Right ventricle myocardium superior (tissue), 1 donor: ENCODE measurements around the gene CRADD. TPM values are rescaled to one million over a fixed set of nuclear protein-coding genes. Genes with fewer than 3 reads are reported as not detected.
A peak's percentile ranks its signal among the peaks of the same experiment; 100 is the strongest.
"Not testable (repeated sequence)": the region's sequence is repeated elsewhere in the genome, so short reads cannot be mapped to it uniquely, and the experiment has no call there.

Source experiments
- ATAC-seq: fragments of 200-7000 bp; cut with Tn5 transposase; one replicate; pipeline ENCODE4 v1.9.1; 2020; ENCODE audit warnings: mild to moderate bottlenecking; ENCODE audit not compliant: poor library complexity
- DNase-seq: peaks from one replicate; pipeline ENCODE4 v3.0.0-alpha.2; 2020
- intact Hi-C: fragments of 100-400 bp; cut with DNase I; formaldehyde crosslinking; loops from one replicate; pipeline ENCODE4 v1.11.2; 2022
- total RNA-seq: library from RNA; stranded (reverse); fragmentation: NEBNext Ultra II Directional; extraction: Animal tissue kit (Norgen Biotek cat#: 25700); gene quantifications from one replicate; pipeline ENCODE4 v1.2.1, GENCODE V29; 2021
- donor health status: DM: no; HTN: yes; CAD: no; lungs with severe emphysema.

The CRADD gene
- total RNA-seq, 1 donor from 2014 or later: 35.8 TPM

DNA sequence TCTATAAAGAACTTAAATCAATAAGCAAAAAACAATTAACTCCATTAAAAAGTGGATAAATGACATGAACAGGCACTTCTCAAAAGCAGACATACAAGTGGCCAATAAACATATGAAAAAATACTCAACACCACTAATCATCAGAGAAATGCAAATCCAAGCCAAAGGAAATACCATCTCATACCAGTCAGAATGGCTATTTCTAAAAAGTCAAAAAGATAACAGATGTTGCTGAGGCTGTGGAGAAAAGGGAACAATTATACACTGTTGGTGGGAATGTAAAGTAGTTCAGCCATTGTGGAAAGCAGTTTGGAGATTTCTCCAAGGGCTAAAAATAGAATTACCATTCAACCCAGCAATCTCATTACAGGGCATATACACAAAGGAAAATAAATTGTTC lies 236.7 kb downstream of the CRADD start:
- ATAC-seq (no peak), DNase-seq (no peak)
- intact Hi-C loops: no loop called here

DNA sequence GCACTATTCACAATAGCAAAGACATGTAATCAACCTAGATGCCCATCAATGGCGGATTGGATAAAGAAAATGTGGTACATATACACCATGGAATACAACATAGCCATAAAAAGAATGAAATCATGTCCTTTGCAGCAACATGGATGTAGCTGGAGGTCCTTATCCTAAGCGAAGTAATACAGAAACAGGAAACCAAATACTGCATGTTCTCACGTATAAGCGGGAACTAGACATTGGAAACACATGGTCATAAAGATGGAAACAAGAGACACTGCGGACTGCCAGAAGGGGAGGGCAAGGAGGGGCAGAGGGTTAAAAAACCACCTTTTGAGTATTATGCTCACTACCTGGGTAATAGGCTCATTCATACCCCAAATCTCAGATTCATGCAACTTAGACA lies 237.1 kb downstream of the CRADD start:
- no peak for DNase-seq
- intact Hi-C loops: no loop called here
- no peak for ATAC-seq

GRCh38 chr12:93915411-93915810 lies 238.2 kb downstream of the CRADD start:
- ATAC-seq (no peak), DNase-seq (no peak)
- intact Hi-C loops: no loop called here

GRCh38 chr12:93916402-93916801 lies 239.2 kb downstream of the CRADD start:
- ATAC-seq (no peak), DNase-seq (no peak)
- intact Hi-C loops: no loop called here

- DNase-seq (no peak), ATAC-seq (no peak)
- intact Hi-C loops: no loop called here
Observed at GRCh38 chr12:93918262-93918661, 241.1 kb downstream of the CRADD start.

DNA sequence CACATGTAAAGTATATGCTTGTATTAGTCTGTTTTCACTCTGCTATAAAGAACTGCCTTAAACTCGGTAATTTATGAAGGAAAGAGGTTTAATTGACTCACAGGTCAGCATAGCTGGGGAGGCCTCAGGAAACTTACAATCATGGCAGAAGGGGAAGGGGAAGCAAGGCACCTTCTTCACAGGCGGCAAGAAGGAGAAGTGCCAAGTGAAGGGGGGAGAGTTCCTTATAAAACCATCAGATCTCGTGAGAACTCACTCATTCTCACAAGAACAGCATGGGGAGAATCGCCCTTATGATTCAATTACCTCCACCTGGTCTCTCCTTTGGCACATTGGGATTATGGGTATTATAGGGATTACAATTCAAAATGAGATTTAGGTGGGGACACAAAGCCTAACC lies 241.7 kb downstream of the CRADD start:
- intact Hi-C loops: no loop called here
- DNase-seq (no peak), ATAC-seq (no peak)

GRCh38 chr12:93921521-93921920 lies 244.3 kb downstream of the CRADD start:
- ATAC-seq: no peak
- intact Hi-C loops: no loop called here

GRCh38 chr12:93922583-93923006 lies 245.4 kb downstream of the CRADD start:
- no peak for DNase-seq
- intact Hi-C loops: no loop called here
- ATAC-seq: no peak

More at GRCh38 chr12:93921521-93921920, 244.3 kb downstream of the CRADD start:
- DNase-seq: no peak

GRCh38 chr12:93924367-93924766 lies 247.2 kb downstream of the CRADD start:
- ATAC-seq (no peak), DNase-seq (no peak)
- intact Hi-C loops: no loop called here

DNA sequence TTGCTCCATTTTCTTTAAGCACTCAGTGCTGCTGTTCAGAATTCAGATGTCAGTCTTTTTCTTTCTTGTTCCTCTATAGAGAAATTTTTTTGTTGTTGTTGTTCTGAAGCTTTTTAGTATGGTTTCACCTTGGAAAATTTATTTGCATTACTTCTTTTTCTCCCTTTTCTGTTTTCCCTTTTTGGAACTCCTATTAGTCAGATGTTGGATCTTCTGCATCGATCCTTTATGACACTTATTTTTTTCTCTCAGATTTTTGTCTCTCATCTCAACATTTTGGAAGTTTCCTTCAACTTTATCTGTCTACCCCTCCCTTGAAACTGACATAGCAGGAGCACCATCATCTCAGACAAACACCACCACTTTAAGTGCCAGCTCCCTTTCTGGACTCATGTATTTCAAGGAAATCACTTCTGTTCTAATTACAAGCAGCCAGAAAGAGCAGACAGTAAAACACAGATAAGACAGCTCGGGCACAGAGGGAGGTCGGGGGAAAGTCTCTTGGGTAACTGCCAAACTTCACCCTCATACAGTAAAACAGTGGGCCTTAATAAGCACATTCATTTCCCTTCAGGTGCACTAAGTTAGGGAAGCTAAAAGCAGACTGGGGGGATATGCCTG lies 248.5 kb downstream of the CRADD start:
- ATAC-seq (no peak), DNase-seq (no peak)
- intact Hi-C loops: no loop called here

DNA sequence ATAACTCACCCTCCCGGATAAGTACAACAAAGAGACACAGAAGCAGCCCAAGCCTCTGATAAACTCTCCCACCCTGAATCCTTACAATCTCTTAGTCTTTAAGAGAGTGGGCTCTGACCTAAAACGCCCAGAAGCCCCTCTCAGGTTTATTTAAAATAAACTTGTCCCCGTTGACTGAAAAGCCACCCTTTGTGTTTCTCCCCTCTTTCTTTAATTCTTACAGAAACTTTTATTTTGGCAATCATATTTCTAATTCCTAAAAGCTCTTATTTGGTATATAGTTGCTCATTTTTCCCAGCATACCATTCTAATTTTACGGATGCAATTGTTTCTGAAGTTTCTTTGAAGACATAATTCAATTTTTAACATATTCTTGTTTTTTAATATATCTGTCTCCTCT lies 249.1 kb downstream of the CRADD start:
- intact Hi-C loops: no loop called here
- ATAC-seq: no peak
- DNase-seq: no peak

DNA sequence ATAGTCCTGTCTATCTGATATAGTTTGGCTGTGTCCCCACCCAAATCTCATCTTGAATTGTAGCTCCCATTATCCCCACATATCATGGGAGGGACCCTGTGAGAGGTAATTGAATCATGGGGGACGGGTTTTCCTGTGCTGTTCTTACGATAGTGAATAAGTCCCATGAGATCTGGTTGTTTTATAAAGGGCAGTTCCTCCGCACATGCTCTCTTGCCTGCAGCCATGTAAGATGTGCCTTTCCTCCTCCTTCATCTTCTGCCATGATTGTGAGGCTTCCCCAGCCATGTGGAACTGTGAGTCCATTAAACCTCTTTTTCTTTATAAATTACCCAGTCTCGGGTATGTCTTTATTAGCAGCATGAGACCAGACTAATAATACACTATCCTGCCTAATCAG lies 251.9 kb downstream of the CRADD start:
- not testable (repeated sequence) for DNase-seq

GRCh38 chr12:93937812-93938211 lies 260.6 kb downstream of the CRADD start:
- intact Hi-C loops: no loop called here
- no peak for DNase-seq
- ATAC-seq: no peak

More for the DNA sequence above, 251.9 kb downstream of the CRADD start:
- ATAC-seq, intact Hi-C loops: not testable (repeated sequence)

- DNase-seq: no peak
- intact Hi-C loops: no loop called here
- ATAC-seq: no peak
Observed at GRCh38 chr12:93938317-93938716, 261.1 kb downstream of the CRADD start.

DNA sequence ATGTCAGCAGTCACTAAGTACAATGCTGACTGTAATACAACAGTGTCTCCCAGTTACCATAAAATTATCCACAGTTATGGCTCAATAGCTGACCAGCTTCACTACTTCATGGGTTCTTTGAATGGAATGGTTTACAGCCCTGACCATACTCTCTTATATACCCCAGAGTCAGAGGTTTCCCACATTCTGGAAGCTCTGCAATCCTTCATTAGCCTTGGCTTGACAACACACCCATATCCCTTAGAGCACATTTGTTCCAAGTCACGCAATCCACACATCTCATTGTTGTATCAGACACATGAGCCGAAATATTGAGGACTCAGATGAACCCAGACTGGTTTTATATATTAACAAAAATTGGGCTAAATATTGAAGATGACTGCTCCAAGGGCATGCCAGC lies 261.8 kb downstream of the CRADD start:
- intact Hi-C loops: no loop called here
- no peak for ATAC-seq
- no peak for DNase-seq

DNA sequence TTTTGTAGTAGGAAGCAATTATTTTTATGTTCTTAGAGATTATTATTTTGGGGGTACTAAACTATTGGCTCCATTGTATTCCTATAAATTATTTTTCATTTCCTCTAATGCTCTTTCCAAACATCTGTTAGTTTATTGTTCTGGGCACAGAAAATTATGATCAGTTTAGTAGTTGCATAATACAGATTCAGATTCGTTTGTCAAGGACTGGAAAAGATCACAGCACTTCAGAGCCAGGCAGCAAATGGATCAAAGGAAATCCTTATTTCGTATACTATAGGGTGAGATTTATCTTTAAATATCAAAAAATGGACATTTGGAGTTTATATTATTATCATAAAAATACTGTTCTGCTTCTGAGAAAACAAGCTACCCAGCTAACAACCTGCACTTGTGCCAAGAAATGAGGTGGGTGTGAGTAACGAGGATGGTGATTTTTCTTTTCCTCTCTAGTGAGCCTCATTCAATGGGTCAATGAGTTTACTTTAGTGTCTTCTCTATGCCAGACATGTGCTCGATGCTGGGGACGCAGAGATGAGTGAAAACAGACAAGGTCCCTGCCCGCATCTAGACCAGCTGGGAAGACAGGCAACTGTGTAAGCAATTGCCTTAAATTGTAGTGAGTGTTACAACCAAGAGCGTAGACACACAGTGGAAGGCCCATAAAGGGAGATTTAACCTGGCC lies 262.6 kb downstream of the CRADD start:
- intact Hi-C loops: no loop called here
- ATAC-seq: no peak
- no peak for DNase-seq

- DNase-seq: peak; percentile 37
- peak; percentile 62 for ATAC-seq
- intact Hi-C loops: no loop called here
Observed at GRCh38 chr12:93943780-93944179, 266.6 kb downstream of the CRADD start.

DNA sequence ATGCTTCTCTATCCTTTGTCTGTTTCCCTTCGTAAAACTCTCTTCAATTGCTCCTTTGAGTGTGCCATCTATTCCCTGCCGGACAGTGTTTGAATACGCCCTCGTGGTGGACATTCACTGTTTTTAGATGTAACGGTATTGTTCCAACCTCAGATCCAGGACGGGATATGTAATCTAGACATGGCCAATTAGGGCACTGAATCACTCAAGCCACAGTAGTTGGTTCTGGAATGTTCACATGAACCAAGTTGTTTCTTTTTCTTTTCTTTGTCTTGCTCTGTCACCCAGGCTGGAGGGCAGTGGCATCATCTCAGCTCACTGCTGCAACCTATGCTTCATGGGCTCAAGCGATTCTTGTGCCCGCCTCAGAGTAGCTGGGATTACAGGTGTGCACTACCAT lies 267.0 kb downstream of the CRADD start:
- intact Hi-C loops: no loop called here
- ATAC-seq (no peak), DNase-seq (no peak)
